ENCODE results near the gene GTPBP6.
"Not testable (repeated sequence)": the region's sequence is repeated elsewhere in the genome, so short reads cannot be mapped to it uniquely, and the experiment has no call there.

The GTPBP6 gene

DNA sequence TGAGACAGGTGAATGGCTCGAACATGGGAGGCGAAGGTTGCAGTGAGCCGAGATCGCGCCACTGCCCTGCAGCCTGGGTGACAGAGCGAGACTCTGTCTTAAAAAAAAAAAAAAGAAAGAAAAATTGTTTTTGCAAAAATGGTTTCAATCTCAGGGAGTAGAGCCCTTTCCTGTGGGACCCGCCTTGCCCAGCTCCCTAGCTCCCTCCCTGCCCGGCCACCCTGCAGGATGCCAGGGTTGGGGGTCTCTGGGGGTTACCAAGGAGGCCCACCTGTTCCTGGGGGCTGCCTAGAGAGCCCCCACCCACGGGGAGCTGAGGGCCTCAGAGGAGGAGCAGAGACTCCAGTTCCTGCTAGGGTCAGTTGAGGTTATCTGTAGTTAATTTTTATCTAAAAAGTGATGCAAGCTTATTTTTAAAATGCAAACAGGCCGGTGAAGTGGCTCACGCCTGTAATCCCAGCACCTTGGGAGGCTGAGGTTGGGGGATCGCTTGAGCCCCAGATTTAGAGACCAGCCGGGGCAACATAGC is 56.2 kb downstream of the GTPBP6 start:
- no peak for DNase-seq (ENCODE audit: low spot score)

DNA sequence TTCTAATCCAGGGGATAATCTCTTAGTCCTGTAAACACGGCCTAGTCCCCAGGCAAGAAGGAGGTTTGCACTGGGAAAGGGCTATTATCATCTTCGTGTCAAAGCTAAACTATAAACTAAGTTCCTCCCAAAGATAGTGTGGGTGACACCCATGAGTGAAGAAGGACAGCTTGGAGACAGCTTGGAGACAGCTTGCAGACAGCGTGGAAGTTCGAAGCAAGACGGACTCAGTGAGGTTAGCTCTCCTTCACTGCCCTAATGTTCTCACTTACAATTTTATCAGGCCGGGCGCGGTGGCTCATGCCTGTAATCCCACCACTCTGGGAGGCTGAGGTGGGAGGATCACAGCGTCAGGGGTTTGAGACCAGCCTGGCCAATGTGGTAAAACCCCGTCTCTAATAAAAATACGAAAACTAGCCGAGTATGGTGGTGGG is 56.7 kb downstream of the GTPBP6 start:
- DNase-seq (ENCODE audit: low spot score), result no peak

DNA sequence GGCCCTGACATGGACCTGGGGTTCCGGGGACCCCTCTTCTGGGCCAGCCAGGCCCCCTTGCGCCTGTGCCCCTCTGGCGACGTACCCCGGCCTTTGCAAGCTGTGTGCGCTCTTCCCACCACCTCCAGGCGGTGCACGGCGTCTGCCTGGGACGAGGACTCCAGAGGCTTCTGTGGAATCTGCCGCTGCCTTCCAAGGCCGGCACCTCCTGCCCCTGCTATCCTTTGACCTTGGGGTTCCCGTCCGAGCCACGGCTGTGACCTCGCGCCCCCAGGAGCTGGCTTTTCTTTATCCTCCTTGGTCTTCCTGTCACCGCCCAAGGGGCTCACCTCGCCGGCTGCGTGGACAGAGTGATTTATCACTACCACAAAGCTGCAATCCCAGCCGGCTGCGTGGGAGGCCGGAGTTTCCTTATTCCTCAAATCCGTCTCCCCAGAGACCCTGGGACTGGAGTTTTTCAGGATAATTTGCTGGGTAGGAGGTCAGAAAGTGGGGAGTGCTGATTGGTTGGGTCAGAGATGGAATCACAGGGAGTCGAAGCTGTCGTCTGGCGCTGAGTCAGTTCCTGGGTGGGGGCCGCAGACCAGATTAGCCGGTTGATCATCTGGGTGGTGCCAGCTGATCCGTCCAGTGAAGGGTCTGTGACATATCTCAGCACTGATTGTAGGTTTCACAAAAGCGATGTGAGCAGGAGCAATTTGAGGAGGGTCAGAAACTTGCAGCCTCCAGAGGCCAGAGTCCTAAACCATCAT is 57.3 kb downstream of the GTPBP6 start:
- DNase-seq (ENCODE audit: low spot score), result no peak

DNA sequence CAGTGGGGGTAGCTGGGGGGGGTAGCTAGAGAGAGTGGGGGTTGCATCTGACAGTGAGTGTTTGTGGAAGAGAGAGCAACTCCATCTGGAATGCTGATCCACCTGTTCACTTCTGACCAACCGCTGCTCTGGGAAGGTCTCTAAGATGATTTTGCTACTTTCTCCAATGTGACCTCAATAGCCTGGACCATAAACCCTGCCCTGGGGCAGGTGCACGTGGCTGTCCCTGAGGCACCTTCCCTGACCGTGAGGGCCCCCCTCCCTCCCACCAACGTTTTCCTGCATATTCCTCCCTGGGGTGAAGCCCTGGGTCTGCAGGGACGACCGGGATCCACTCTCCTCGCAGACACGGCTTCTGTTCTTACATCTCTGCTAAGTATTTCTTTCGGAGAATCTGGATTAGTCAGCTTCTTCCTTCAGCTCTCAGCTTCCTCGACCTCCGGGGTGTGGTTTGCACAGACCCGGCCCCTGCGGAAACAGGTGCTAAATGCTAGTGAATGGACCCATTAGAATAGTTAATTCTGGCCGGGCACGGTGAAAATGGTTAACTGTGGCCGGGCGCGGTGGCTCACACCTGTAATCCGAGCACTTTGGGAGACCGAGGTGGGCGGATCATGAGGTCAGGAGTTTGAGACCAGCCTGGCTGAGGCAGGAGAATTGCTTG is 58.8 kb downstream of the GTPBP6 start:
- no peak for DNase-seq (ENCODE audit: low spot score)

DNA sequence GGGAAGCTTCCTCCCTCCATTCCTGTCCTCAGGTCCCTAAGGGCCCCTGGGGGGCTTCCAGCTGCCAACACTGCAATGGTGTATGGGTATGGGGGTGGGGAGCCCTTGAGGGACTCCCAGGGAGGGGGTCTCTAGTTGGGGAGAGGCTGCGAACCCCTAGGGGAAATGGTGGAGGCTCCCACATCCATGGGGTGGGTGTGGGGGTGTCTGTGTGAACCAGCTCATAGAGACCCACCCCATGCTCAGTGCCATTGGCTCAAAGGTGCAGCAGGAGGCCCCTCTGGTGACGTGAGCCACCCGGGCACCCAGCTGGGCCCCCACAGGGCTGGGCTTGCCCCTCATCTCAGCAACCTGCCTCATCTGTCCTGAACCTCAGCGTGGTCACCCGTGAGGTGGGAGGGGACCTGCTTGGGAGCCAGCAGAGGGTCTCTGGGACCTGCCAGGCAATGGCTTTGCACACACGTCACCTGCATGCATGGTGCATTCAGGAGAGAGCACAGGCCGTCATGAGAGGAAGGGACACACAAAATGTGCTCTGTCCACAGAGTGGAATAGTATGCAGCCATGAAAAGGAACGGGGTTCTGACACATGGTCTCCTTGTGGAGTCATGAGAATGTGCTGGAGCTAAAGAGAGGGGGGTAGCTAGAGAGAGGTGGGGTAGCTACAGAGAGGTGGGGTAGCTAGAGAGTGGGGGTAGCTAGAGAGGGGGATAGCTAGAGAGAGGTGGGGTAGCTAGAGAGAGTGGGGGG is 60.1 kb downstream of the GTPBP6 start:
- DNase-seq (ENCODE audit: low spot score), result no peak

DNA sequence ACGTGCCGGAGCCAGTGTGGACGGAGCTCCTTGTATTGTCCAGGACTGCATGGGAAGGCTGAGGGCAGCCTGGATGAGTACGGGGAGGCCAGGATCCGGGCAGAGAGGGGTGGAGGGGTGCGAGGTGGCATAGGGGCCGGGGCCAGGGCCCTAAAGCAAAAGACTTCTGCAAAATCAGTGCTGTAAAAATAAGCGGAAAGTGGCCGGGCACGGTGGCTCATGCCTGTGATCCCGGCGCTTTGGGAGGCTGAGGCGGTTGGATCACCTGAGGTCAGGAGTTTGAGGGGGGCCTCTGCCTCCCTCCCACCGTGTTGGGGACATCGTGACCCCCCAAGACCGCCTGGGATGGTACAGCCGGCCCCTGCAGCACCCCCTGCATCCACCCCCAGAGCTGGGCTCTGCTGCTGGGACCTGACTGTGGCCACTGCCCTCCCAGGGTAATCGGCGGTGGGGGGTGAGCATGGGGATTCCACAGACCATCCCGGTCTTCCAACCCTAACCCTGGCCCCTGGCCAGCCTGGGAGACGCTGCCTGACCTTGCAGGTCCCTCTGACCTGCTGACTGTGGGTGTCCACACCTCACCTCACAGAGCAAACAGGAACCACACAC is 60.8 kb downstream of the GTPBP6 start:
- DNase-seq (ENCODE audit: low spot score), result no peak

DNA sequence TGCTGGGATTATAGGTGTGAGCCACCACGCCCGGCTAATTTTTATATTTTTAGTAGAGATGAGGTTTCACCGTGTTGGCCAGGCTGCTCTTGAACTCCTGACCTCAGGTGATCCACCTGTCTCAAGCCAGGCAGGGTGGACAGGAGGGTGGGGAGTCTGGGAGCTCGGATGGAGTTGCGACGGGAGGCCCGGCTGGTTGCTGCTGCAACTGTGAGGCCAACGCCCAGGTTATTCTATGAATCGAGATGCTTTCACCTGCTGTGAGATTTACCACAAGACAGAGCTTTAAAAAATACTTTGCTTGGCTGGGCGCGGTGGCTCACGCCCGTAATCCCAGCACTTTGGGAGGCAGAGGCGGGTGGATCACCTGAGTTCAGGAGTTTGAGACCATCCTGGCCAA is 61.5 kb downstream of the GTPBP6 start:
- DNase-seq (ENCODE audit: low spot score), result not testable (repeated sequence)

DNA sequence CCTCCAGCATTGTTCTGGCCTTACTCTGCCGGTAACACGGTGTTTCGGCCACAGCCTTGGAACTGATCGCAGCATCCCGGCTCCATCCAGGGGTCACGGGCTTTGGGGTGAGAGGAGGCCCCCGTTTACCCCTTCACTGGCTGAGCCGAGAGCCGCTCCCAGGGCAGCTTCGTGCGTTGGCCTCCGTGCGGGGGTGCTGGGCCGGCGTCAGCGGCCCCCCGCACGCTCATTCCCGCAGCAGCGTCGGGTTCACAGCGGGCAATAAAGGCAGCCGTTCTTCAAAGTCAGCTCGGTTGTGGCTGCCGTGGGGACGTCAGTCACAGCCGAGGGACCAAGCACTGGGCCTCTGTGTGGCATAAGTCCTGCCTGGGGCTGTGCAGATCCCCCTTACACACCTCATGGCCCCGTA is 62.7 kb downstream of the GTPBP6 start:
- DNase-seq (ENCODE audit: low spot score), result no peak

Data from HuH-7.5 (cell line).